A549 (cell line): Measurements from ENCODE around the gene GM2A. TPM values are rescaled to one million over a fixed set of nuclear protein-coding genes. Genes with fewer than 3 reads are reported as not detected.

ENCODE experiments used
- ATAC-seq, 2 experiments: fragments of 200-7000 bp in 1 of 2; fragments of >200 bp in 1 of 2; cut with Nextera tagmentation in 1 of 2; cut with Tn5 transposase in 1 of 2; 3 replicates each; pipeline versions ENCODE4 v1.8.0 to v1.9.1; 2018 to 2020; ENCODE audit warnings: mild to moderate bottlenecking in 1 of 2, moderate library complexity in 1 of 2
- CTCF ChIA-PET: fragments of 300-600 bp; sonication (Branson Sonifier 250); formaldehyde crosslinking; extraction: SDS; loops from one replicate; lab custom pipeline; 2021; ENCODE audit warnings: antibody characterized with exemption, inconsistent platforms; lab: Yijun Ruan, JAX
- POLR2A ChIA-PET: fragments of 350-600 bp; formaldehyde crosslinking; extraction: SDS; loops from one replicate; lab custom pipeline; 2021; ENCODE audit warnings: antibody characterized with exemption, inconsistent platforms; lab: Yijun Ruan, JAX
- DNase-seq, 2 experiments: peaks; one replicate each; pipeline versions ENCODE4 v3.0.0 to v3.0.0-alpha.2; 2011 to 2016; ENCODE audit warnings: low read depth in 1 of 2, low spot score in 1 of 2
- FAIRE-seq: peaks from 2 replicates; lab custom pipeline; 2011; peaks lifted over from hg19 to GRCh38; lab: Jason Lieb, UNC
- H3K27ac ChIP-seq, 2 experiments: fragments of >200 bp; sonication (Bioruptor Twin); formaldehyde crosslinking; 3 replicates each; pipeline ENCODE4 v1.5.1; 2016 to 2017
- H3K4me1 ChIP-seq: fragments of >200 bp; sonication (Bioruptor Twin); formaldehyde crosslinking; 3 replicates; pipeline ENCODE4 v1.6.1; 2016
- H3K4me2 ChIP-seq: fragments of >200 bp; sonication (Bioruptor Twin); formaldehyde crosslinking; 3 replicates; pipeline ENCODE4 v1.6.1; 2016
- H3K4me3 ChIP-seq: fragments of >200 bp; sonication (Bioruptor Twin); formaldehyde crosslinking; 3 replicates; pipeline ENCODE4 v1.5.1; 2016
- H3K9me3 ChIP-seq: fragments of >200 bp; sonication (Bioruptor Twin); formaldehyde crosslinking; 3 replicates; pipeline ENCODE4 v1.6.1; 2016
- BHLHE40 ChIP-seq: IDR thresholded peaks from 2 replicates; pipeline ENCODE4 v1.6.1; 2012; ENCODE audit warnings: low read depth, low read length, inconsistent platforms
- CBX8 ChIP-seq: fragments of 200-600 bp; sonication (generic); IDR thresholded peaks from 2 replicates; pipeline ENCODE4 v1.6.1; 2016
- EHMT2 ChIP-seq: fragments of 200-600 bp; sonication (generic); IDR thresholded peaks from 2 replicates; pipeline ENCODE4 v1.6.1; 2016; ENCODE audit warnings: antibody characterized with exemption, low read depth, mild to moderate bottlenecking, moderate library complexity
- GATA3 ChIP-seq: IDR thresholded peaks from 2 replicates; pipeline ENCODE4 v1.6.1; 2012; ENCODE audit warnings: borderline replicate concordance
- HDAC2 ChIP-seq: fragments of 200-600 bp; sonication (generic); IDR thresholded peaks from 2 replicates; pipeline ENCODE4 v1.6.1; 2016
- HEYL ChIP-seq: fragments of 250-450 bp; sonication (Bioruptor Pico); IDR thresholded peaks from 2 replicates; pipeline ENCODE4 v1.8.0; 2021; ENCODE audit warnings: mild to moderate bottlenecking, moderate library complexity
- HOXA7 ChIP-seq: fragments of 250-450 bp; sonication (Bioruptor Pico); IDR thresholded peaks from 2 replicates; pipeline ENCODE4 v1.5.0; 2020; ENCODE audit warnings: mild to moderate bottlenecking, moderate library complexity
- KDM1A ChIP-seq: fragments of 200-600 bp; sonication (generic); IDR thresholded peaks from 2 replicates; pipeline ENCODE4 v1.6.1; 2016; ENCODE audit warnings: low read depth, mild to moderate bottlenecking
- KDM5A ChIP-seq: fragments of 200-600 bp; sonication (generic); IDR thresholded peaks from 2 replicates; pipeline ENCODE4 v1.6.1; 2016; ENCODE audit warnings: antibody characterized with exemption, mild to moderate bottlenecking
- MAFK ChIP-seq: fragments of 450-650 bp; IDR thresholded peaks from 2 replicates; pipeline ENCODE4 v1.6.1; 2014; ENCODE audit not compliant: partially characterized antibody
- MYC ChIP-seq: IDR thresholded peaks from 2 replicates; pipeline ENCODE4 v1.6.1; 2012; ENCODE audit warnings: mild to moderate bottlenecking, inconsistent platforms, low read length, improper control_type of control experiment, borderline replicate concordance
- NPAS2 ChIP-seq: fragments of 250-450 bp; sonication (Bioruptor Pico); IDR thresholded peaks from 2 replicates; pipeline ENCODE4 v1.8.0; 2022; ENCODE audit warnings: mild to moderate bottlenecking, moderate library complexity, borderline replicate concordance
- RAD21 ChIP-seq, 2 experiments: fragments of >200 bp in 1 of 2; sonication (Bioruptor Twin) in 1 of 2; formaldehyde crosslinking in 1 of 2; IDR thresholded peaks in 1 of 2; conservative IDR thresholded peaks in 1 of 2; 2 replicates in 1 of 2; 3 replicates in 1 of 2; pipeline ENCODE4 v1.6.1; 2012 to 2018; ENCODE audit warnings: inconsistent platforms in 1 of 2
- RARB ChIP-seq: fragments of 250-450 bp; sonication (Bioruptor Pico); IDR thresholded peaks from 2 replicates; pipeline ENCODE4 v1.8.0; 2021; ENCODE audit warnings: mild to moderate bottlenecking, moderate library complexity
- RCOR1 ChIP-seq: fragments of 150-350 bp; IDR thresholded peaks from 2 replicates; pipeline ENCODE4 v1.6.1; 2014; ENCODE audit warnings: antibody characterized with exemption, low read length, low read depth
- RNF2 ChIP-seq: fragments of 200-600 bp; sonication (generic); IDR thresholded peaks from 2 replicates; pipeline ENCODE4 v1.6.1; 2016; ENCODE audit warnings: low read depth, mild to moderate bottlenecking, antibody characterized with exemption, moderate library complexity, borderline replicate concordance
- SMC3 ChIP-seq: fragments of >200 bp; sonication (Bioruptor Twin); formaldehyde crosslinking; IDR thresholded peaks from 3 replicates; pipeline ENCODE4 v1.6.1; 2018; ENCODE audit warnings: inconsistent platforms
- SREBF2 ChIP-seq: fragments of 450-650 bp; IDR thresholded peaks from 2 replicates; pipeline ENCODE4 v1.6.1; 2014; ENCODE audit warnings: mild to moderate bottlenecking, moderate library complexity
- TFCP2L1 ChIP-seq: fragments of 250-450 bp; sonication (Bioruptor Pico); IDR thresholded peaks from 2 replicates; pipeline ENCODE4 v1.5.0; 2021; ENCODE audit warnings: mild to moderate bottlenecking
- ZNF302 ChIP-seq: fragments of 250-450 bp; sonication (Bioruptor Pico); IDR thresholded peaks from 2 replicates; pipeline ENCODE4 v1.9.0; 2021; ENCODE audit warnings: inconsistent platforms, mild to moderate bottlenecking, moderate library complexity
- ZSCAN20 ChIP-seq: fragments of 250-450 bp; sonication (Bioruptor Pico); IDR thresholded peaks from 2 replicates; pipeline ENCODE4 v1.8.0; 2022; ENCODE audit warnings: mild to moderate bottlenecking, moderate library complexity
- WGBS: methylation state at CpG from one replicate; pipeline ENCODE4 v1.1.6; 2017; ENCODE audit errors: missing lambda C conversion rate; 5-methylcytosine and 5-hydroxymethylcytosine counted together
- polyA plus RNA-seq, 4 experiments: library from polyadenylated mRNA; depleted of rRNA in 3 of 4; stranded (reverse); fragments of >200 nt; fragmentation: RNase III in 1 of 4; extraction: RNeasy Plus Mini Kit Qiagen cat#74134 plus additional on column Dnase treatment in 1 of 4; gene quantifications; 2 replicates in 3 of 4; 3 replicates in 1 of 4; pipeline ENCODE4 v1.2.3, GENCODE V29; 2011 to 2017
- TF ChIP-seq, protein P1 (sequence below): IDR thresholded peaks from 2 replicates; pipeline ENCODE4 v1.6.1; 2012
- TF ChIP-seq, protein P2 (sequence below): fragments of >200 bp; sonication (Bioruptor Twin); formaldehyde crosslinking; IDR thresholded peaks from 3 replicates; pipeline ENCODE4 v1.6.1; 2016
- TF ChIP-seq, protein P3 (sequence below): IDR thresholded peaks from 2 replicates; pipeline ENCODE4 v1.6.1; 2012
- TF ChIP-seq, protein P4 (sequence below): fragments of 200-600 bp; sonication (generic); IDR thresholded peaks from 2 replicates; pipeline ENCODE4 v1.6.1; 2016; ENCODE audit warnings: antibody characterized with exemption, mild to moderate bottlenecking, moderate library complexity
- TF ChIP-seq, protein P5 (sequence below): fragments of 150-350 bp; IDR thresholded peaks from 2 replicates; pipeline ENCODE4 v1.6.1; 2014; ENCODE audit warnings: low read depth, mild to moderate bottlenecking, low read length
- TF ChIP-seq, protein P6 (sequence below): fragments of 250-450 bp; sonication (Bioruptor Pico); IDR thresholded peaks from 2 replicates; pipeline ENCODE4 v1.5.0; 2021; ENCODE audit warnings: mild to moderate bottlenecking, moderate library complexity, borderline replicate concordance

The GM2A gene
- polyA plus RNA-seq, 2 of the 4 experiments (the other 2 are of a cell fraction) = 9.6 to 17.4 TPM

DNA sequence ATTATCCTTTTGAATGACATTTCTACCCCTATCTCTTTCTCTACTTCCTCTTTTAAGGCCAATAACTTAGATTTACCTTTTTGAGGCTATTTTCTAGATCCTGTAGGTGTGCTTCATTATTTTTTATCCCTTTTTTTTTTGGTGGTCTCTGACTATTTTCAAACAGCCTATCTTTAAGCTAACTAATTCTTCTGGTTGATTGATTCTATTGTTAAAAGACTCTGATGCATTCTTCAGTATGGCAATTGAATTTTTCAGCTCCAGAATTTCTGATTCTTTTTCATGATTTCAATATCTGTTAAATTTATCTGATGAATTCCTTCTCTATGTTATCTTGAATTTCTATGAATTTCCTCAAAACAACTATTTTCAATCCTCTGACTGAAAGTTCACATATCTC, 57.9 kb downstream of the GM2A start:
- FAIRE-seq = no peak
- POLR2A ChIA-PET = no interaction called here

DNA sequence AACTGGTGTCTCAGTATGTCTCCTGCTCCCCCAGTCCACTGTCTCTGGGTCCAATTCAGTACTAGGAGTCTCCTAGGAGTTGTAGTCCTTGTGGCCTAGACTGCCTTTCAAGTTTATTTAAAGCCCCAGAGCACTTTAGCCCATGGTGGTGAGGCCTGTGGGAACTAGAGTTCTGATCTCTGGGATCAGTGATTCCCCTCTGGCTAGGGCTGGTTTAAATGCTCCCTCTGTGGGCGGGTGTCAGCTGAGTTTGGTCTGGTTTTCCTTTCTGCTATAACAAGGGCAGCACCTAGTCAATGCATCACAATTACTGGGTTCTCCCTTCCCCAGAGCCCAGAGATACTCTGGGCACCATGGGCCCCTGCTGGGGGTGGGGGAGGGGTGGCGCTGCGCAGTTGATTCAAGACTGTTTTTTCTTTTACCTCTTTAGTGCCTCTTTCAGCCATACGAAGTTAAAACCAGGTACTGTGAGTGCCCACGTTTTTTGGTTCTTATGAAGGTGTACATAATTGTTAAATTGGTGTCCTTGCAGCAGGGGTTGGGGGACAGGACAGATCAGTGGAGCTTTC, 59.9 kb downstream of the GM2A start:
- CTCF ChIA-PET = no interaction called here
- FAIRE-seq = no peak
- H3K9me3 ChIP-seq = peaks cover 4% of the 10 kb centered on the region; the same call in 2 of the 3 replicates
- POLR2A ChIA-PET = no interaction called here
- no peak overlapping the region for H3K4me2 ChIP-seq
- H3K4me1 ChIP-seq = no peaks in the 10 kb centered on the region
- no peak overlapping the region for H3K27ac ChIP-seq
- DNase-seq = no peak
- WGBS = 35% methylated on average over 5 of the region's 5 CpGs
- ATAC-seq = no peak
- H3K4me3 ChIP-seq = no peak overlapping the region
- TF ChIP-seq, protein P1, sequence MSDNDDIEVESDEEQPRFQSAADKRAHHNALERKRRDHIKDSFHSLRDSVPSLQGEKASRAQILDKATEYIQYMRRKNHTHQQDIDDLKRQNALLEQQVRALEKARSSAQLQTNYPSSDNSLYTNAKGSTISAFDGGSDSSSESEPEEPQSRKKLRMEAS = no peak
- TF ChIP-seq TFCP2L1 (CRISPR knock-in tag) (no peak), RAD21 (conservative IDR thresholded peaks at IDR 0.05 in 1 of 2, IDR thresholded peaks at IDR 0.05 in 1 of 2) (no peak), MAFK (no peak), HOXA7 (no peak), KDM5A (no peak), HEYL (CRISPR knock-in tag) (no peak), CBX8 (no peak), HDAC2 (no peak), BHLHE40 (no peak), ZNF302 (no peak)
- TF ChIP-seq, protein P2, sequence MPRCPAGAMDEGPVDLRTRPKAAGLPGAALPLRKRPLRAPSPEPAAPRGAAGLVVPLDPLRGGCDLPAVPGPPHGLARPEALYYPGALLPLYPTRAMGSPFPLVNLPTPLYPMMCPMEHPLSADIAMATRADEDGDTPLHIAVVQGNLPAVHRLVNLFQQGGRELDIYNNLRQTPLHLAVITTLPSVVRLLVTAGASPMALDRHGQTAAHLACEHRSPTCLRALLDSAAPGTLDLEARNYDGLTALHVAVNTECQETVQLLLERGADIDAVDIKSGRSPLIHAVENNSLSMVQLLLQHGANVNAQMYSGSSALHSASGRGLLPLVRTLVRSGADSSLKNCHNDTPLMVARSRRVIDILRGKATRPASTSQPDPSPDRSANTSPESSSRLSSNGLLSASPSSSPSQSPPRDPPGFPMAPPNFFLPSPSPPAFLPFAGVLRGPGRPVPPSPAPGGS = no peak
- TF ChIP-seq, protein P3, sequence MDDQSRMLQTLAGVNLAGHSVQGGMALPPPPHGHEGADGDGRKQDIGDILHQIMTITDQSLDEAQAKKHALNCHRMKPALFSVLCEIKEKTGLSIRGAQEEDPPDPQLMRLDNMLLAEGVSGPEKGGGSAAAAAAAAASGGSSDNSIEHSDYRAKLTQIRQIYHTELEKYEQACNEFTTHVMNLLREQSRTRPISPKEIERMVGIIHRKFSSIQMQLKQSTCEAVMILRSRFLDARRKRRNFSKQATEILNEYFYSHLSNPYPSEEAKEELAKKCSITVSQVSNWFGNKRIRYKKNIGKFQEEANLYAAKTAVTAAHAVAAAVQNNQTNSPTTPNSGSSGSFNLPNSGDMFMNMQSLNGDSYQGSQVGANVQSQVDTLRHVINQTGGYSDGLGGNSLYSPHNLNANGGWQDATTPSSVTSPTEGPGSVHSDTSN = no peak
- TF ChIP-seq, protein P4, sequence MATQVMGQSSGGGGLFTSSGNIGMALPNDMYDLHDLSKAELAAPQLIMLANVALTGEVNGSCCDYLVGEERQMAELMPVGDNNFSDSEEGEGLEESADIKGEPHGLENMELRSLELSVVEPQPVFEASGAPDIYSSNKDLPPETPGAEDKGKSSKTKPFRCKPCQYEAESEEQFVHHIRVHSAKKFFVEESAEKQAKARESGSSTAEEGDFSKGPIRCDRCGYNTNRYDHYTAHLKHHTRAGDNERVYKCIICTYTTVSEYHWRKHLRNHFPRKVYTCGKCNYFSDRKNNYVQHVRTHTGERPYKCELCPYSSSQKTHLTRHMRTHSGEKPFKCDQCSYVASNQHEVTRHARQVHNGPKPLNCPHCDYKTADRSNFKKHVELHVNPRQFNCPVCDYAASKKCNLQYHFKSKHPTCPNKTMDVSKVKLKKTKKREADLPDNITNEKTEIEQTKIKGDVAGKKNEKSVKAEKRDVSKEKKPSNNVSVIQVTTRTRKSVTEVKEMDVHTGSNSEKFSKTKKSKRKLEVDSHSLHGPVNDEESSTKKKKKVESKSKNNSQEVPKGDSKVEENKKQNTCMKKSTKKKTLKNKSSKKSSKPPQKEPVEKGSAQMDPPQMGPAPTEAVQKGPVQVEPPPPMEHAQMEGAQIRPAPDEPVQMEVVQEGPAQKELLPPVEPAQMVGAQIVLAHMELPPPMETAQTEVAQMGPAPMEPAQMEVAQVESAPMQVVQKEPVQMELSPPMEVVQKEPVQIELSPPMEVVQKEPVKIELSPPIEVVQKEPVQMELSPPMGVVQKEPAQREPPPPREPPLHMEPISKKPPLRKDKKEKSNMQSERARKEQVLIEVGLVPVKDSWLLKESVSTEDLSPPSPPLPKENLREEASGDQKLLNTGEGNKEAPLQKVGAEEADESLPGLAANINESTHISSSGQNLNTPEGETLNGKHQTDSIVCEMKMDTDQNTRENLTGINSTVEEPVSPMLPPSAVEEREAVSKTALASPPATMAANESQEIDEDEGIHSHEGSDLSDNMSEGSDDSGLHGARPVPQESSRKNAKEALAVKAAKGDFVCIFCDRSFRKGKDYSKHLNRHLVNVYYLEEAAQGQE = no peak

More for the DNA sequence above, 57.9 kb downstream of the GM2A start:
- DNase-seq = no peak
- ATAC-seq = no peak
- TF ChIP-seq BHLHE40 (no peak), RCOR1 (no peak), NPAS2 (CRISPR knock-in tag) (no peak), EHMT2 (no peak), SREBF2 (no peak), KDM1A (no peak), MYC (no peak), SMC3 (no peak), RNF2 (no peak), RARB (CRISPR knock-in tag) (no peak), ZSCAN20 (CRISPR knock-in tag) (no peak), GATA3 (no peak)
- TF ChIP-seq, protein P5, sequence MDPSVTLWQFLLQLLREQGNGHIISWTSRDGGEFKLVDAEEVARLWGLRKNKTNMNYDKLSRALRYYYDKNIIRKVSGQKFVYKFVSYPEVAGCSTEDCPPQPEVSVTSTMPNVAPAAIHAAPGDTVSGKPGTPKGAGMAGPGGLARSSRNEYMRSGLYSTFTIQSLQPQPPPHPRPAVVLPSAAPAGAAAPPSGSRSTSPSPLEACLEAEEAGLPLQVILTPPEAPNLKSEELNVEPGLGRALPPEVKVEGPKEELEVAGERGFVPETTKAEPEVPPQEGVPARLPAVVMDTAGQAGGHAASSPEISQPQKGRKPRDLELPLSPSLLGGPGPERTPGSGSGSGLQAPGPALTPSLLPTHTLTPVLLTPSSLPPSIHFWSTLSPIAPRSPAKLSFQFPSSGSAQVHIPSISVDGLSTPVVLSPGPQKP = no peak
- TF ChIP-seq, protein P4 = no peak
- TF ChIP-seq, protein P6, sequence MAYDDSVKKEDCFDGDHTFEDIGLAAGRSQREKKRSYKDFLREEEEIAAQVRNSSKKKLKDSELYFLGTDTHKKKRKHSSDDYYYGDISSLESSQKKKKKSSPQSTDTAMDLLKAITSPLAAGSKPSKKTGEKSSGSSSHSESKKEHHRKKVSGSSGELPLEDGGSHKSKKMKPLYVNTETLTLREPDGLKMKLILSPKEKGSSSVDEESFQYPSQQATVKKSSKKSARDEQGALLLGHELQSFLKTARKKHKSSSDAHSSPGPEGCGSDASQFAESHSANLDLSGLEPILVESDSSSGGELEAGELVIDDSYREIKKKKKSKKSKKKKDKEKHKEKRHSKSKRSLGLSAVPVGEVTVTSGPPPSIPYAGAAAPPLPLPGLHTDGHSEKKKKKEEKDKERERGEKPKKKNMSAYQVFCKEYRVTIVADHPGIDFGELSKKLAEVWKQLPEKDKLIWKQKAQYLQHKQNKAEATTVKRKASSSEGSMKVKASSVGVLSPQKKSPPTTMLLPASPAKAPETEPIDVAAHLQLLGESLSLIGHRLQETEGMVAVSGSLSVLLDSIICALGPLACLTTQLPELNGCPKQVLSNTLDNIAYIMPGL (CRISPR knock-in tag) = no peak
- TF ChIP-seq, all 56 proteins: peak for 0
- CTCF ChIA-PET = no interaction called here
- no peak overlapping the region for H3K4me3 ChIP-seq
- H3K4me2 ChIP-seq = no peak overlapping the region
- no peaks in the 10 kb centered on the region for H3K4me1 ChIP-seq
- no peak overlapping the region for H3K27ac ChIP-seq
- peaks cover 4% of the 10 kb centered on the region; the same call in 2 of the 3 replicates for H3K9me3 ChIP-seq
